SU-DHL-6 (cell line): ENCODE results near the gene SPATC1L.

Experiments used
- H2AFZ ChIP-seq: fragments of 200-600 bp; sonication (generic); 2 replicates; pipeline ENCODE4 v1.6.1; 2014; ENCODE audit warnings: low read depth, mild to moderate bottlenecking, moderate library complexity, mixed read lengths, antibody characterized with exemption, low read length; ENCODE audit not compliant: severe bottlenecking
- H3F3A ChIP-seq: fragments of 200-600 bp; shearing (Covaris generic); 2 replicates; pipeline ENCODE4 v1.6.0; 2016; ENCODE audit warnings: antibody characterized with exemption, mild to moderate bottlenecking; ENCODE audit not compliant: insufficient read depth
- H3K27ac ChIP-seq: fragments of 200-600 bp; sonication (generic); 2 replicates; pipeline ENCODE4 v1.5.1; 2016; ENCODE audit warnings: low read depth, mild to moderate bottlenecking, low read length, moderate library complexity, mixed read lengths
- H3K27me3 ChIP-seq: fragments of 200-600 bp; sonication (generic), shearing (Covaris generic); 2 replicates; pipeline ENCODE4 v1.6.0; 2014; ENCODE audit warnings: mild to moderate bottlenecking, low read length
- H3K36me3 ChIP-seq: fragments of 200-600 bp; sonication (generic); 2 replicates; pipeline ENCODE4 v1.6.1; 2014; ENCODE audit warnings: mild to moderate bottlenecking, low read length, mixed read lengths
- H3K4me2 ChIP-seq: fragments of 300-600, 200-600 bp; shearing (Covaris generic), sonication (generic); 2 replicates; pipeline ENCODE4 v1.6.0; 2014; ENCODE audit warnings: low read length, low read depth, mild to moderate bottlenecking; ENCODE audit not compliant: poor library complexity, severe bottlenecking
- H3K4me3 ChIP-seq: fragments of 200-600 bp; sonication (generic); 2 replicates; pipeline ENCODE4 v1.5.1; 2014; ENCODE audit warnings: antibody characterized with exemption, low read length, mild to moderate bottlenecking, mixed read lengths; ENCODE audit not compliant: insufficient read depth, poor library complexity, severe bottlenecking
- H3K79me2 ChIP-seq: fragments of 200-600 bp; sonication (generic); 2 replicates; pipeline ENCODE4 v1.6.1; 2014; ENCODE audit warnings: mild to moderate bottlenecking, low read length, moderate library complexity; ENCODE audit not compliant: insufficient read depth
- H3K9ac ChIP-seq: fragments of 200-600 bp; sonication (generic); 2 replicates; pipeline ENCODE4 v1.7.0; 2014; ENCODE audit warnings: mild to moderate bottlenecking, low read length
- H3K9me2 ChIP-seq: fragments of 200-600 bp; sonication (generic); replicated peaks from 2 replicates; pipeline ENCODE4 v1.6.1; 2014; ENCODE audit warnings: low read length; ENCODE audit not compliant: insufficient read depth
- H3K9me3 ChIP-seq: fragments of 200-600 bp; sonication (generic); 2 replicates; pipeline ENCODE4 v1.6.1; 2014; ENCODE audit warnings: low read length, mixed read lengths; ENCODE audit not compliant: insufficient read depth
- H4K20me1 ChIP-seq: fragments of 200-600 bp; sonication (generic); 2 replicates; pipeline ENCODE4 v1.6.1; 2014; ENCODE audit warnings: low read depth, mild to moderate bottlenecking, antibody characterized with exemption, low read length, moderate library complexity, mixed read lengths
- EZH2phosphoT487 ChIP-seq: fragments of 200-600 bp; sonication (generic), shearing (Covaris generic); conservative IDR thresholded peaks from 2 replicates; pipeline ENCODE4 v1.6.1; 2018; ENCODE audit warnings: mild to moderate bottlenecking, antibody characterized with exemption, low read length, moderate library complexity, mixed read lengths
- TF ChIP-seq, protein P1 (sequence below): fragments of 200-600 bp; sonication (generic); IDR thresholded peaks from one replicate; pipeline ENCODE4 v1.5.1; 2017; ENCODE audit warnings: antibody characterized with exemption, mild to moderate bottlenecking, low read length, moderate library complexity; ENCODE audit not compliant: insufficient read depth, poor library complexity, severe bottlenecking

The SPATC1L gene

DNA sequence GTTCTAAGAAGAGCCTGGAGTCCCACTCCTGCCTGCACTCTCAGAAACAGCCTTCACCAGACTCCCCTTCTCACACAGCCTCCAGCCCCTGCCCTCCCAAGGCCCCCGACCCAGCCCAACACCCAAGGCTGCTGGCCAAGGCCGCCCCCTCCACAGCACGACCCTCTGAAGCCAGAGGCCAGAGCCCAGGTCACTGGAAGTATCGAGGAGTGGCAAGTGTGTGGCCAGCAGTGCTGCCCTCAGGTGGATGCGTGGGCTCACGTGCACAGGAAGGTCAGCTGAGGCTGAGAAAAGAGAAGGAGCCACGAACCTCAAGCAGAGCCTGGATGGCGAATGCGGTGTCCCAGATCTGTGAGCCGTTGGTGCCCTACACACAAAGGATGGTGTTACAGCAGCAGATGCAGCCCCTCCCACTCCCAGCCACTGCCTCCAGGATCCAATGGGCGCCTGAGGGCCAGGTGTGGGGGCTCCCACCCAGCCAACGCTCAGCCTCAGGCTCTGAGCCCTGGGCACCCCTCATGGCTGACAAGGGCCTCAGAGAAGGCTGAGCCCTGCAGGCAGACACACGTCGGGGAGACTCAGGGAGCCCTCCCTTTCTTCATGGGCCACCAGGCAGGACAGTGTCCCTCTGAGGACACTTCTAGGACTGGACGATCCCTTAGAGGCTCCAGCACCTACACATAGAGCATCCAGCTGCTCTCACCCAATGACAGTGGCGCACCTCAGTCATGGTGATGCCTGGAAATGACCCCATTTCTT, 26.3 kb upstream of the SPATC1L start:
- H2AFZ ChIP-seq = no peak overlapping the region
- H3K9me3 ChIP-seq = no peaks in the 10 kb centered on the region
- H3K36me3 ChIP-seq = no peaks in the 10 kb centered on the region
- no peaks in the 10 kb centered on the region for H3F3A ChIP-seq
- no peaks in the 10 kb centered on the region for H4K20me1 ChIP-seq
- H3K27ac ChIP-seq = no peak overlapping the region
- TF ChIP-seq EZH2phosphoT487 = no peak
- TF ChIP-seq, protein P1, sequence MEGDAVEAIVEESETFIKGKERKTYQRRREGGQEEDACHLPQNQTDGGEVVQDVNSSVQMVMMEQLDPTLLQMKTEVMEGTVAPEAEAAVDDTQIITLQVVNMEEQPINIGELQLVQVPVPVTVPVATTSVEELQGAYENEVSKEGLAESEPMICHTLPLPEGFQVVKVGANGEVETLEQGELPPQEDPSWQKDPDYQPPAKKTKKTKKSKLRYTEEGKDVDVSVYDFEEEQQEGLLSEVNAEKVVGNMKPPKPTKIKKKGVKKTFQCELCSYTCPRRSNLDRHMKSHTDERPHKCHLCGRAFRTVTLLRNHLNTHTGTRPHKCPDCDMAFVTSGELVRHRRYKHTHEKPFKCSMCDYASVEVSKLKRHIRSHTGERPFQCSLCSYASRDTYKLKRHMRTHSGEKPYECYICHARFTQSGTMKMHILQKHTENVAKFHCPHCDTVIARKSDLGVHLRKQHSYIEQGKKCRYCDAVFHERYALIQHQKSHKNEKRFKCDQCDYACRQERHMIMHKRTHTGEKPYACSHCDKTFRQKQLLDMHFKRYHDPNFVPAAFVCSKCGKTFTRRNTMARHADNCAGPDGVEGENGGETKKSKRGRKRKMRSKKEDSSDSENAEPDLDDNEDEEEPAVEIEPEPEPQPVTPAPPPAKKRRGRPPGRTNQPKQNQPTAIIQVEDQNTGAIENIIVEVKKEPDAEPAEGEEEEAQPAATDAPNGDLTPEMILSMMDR = no peak
- H3K4me2 ChIP-seq = no peak overlapping the region
- H3K9me2 ChIP-seq = no peaks in the 10 kb centered on the region
- H3K79me2 ChIP-seq = no peaks in the 10 kb centered on the region
- H3K9ac ChIP-seq = no peak overlapping the region
- no peaks in the 10 kb centered on the region for H3K27me3 ChIP-seq
- no peak overlapping the region for H3K4me3 ChIP-seq

DNA sequence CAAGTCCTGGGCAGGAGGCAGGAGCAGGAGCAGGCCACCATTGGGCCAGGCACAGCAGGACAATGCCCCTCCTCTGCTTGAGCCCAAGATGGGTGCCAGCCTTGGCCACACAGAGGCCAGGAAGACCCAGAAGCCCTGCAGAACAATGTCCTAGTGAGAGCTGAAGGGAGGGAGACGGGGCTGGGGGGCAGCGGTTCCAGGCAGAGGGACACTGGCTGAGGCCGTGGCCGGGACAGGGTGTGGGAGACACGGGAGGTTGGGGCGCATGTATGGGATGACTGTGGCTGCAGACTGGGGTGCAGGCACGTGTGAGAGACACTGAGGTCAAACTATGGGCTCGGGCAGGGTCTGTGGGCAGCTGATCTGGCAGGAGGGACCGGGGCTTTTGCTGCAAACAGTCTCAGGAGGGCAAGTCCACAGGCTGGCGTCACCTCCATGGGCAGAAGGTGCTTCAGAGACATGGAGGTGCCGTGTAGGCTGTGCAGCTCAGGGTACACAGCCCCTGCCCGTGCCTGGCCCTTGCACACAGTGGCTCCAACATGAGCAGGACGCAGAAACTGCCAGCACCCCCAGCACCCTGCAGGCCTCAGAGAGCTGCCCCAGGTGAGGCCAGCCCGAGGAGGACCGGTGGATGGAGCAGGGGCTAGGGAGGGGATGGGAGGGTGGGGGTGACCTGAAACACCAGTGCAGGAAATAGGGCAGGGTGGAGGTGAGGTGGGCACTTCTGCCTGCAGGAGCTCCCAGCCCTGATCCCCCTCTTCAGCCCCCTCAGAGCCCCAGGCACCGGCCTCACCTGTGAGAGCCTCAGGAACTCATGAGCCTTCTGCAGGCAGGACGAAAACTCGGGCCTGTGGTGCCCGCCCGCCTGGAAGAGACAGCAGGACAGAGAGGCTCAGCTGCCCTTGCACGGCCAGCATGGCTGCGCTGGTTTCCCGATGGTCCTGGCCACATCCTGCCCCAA, 24.8 kb upstream of the SPATC1L start:
- H3K9me2 ChIP-seq = no peaks in the 10 kb centered on the region
- H3K9ac ChIP-seq = no peak overlapping the region
- H3K4me2 ChIP-seq = no peak overlapping the region
- peaks cover 4% of the 10 kb centered on the region; the same call in 1 of the 2 replicates for H3K36me3 ChIP-seq
- no peaks in the 10 kb centered on the region for H3K9me3 ChIP-seq
- H3F3A ChIP-seq = no peaks in the 10 kb centered on the region
- TF ChIP-seq, protein P1 = no peak
- no peak for TF ChIP-seq EZH2phosphoT487
- H4K20me1 ChIP-seq = no peaks in the 10 kb centered on the region
- no peaks in the 10 kb centered on the region for H3K27me3 ChIP-seq
- H3K4me3 ChIP-seq = no peak overlapping the region
- no peaks in the 10 kb centered on the region for H3K79me2 ChIP-seq
- H2AFZ ChIP-seq = no peak overlapping the region
- no peak overlapping the region for H3K27ac ChIP-seq

DNA sequence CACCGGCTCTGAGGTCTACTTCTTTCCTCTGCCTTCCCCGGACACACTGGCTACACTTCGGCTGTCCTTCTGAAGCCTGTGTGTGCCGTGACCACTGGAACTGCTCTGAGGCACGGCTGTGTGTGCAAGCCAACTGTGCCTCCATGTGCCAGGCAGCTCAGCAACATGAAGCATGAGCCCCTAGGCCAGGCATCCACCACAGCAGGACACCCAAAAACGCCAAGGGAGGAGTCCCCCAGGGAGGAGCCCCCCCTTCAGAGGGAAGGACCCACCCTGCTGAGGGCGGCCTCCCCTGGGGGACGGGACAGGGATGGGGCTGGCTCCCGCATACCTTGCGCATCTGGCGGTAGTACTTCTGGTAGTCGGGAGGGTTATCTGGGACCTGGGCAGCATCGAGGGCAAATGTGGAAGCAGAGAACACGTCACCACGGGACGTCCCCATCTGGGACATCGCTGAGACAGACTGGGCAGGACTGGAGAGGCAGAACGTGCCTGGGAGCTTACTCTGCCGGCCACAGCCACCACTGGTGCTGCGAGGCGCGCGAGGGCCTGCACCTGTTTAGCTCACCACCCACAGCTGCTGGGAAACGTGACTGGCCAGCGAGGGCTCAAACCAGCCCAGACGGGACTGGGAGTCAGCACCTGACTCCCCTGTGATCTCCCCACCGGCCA, 23.8 kb upstream of the SPATC1L start:
- Histone ChIP-seq H3K79me2 (no peaks in the 10 kb centered on the region), H3K9me3 (no peaks in the 10 kb centered on the region), H3F3A (no peaks in the 10 kb centered on the region), H3K27ac (no peak overlapping the region), H3K9ac (no peak overlapping the region), H3K9me2 (no peaks in the 10 kb centered on the region), H3K4me3 (no peak overlapping the region), H3K4me2 (no peak overlapping the region), H2AFZ (no peak overlapping the region), H3K27me3 (no peaks in the 10 kb centered on the region), H3K36me3 (peaks cover 4% of the 10 kb centered on the region; the same call in 1 of the 2 replicates), H4K20me1 (no peaks in the 10 kb centered on the region)
- no peak for TF ChIP-seq EZH2phosphoT487
- TF ChIP-seq, protein P1 = no peak
